PFSK-1 (cell line): ENCODE results near the gene PPL.

ENCODE experiments used
- FOXP2 ChIP-seq: optimal IDR thresholded peaks from 2 replicates; pipeline ENCODE3; 2011; ENCODE audit warnings: borderline replicate concordance, control low read depth, inconsistent platforms; ENCODE audit not compliant: insufficient read depth; ENCODE audit errors: extremely low read length, extremely low read depth
- POLR2AphosphoS5 ChIP-seq: IDR thresholded peaks from 2 replicates; pipeline ENCODE4 v1.6.1; 2012; ENCODE audit warnings: low read depth, mild to moderate bottlenecking, control low read depth, low read length, moderate library complexity
- SIN3A ChIP-seq: IDR thresholded peaks from 2 replicates; pipeline ENCODE4 v1.6.1; 2012; ENCODE audit warnings: mild to moderate bottlenecking, low read length, moderate library complexity, borderline replicate concordance; ENCODE audit not compliant: insufficient read depth
- TAF1 ChIP-seq: IDR thresholded peaks from 2 replicates; pipeline ENCODE4 v1.6.1; 2012; ENCODE audit warnings: low read length, control low read depth, borderline replicate concordance; ENCODE audit not compliant: insufficient read depth
- TF ChIP-seq, protein P1 (sequence below), 2 experiments: IDR thresholded peaks; 2 replicates each; pipeline versions ENCODE4 v1.6.1 to v1.8.0; 2011 to 2012; ENCODE audit warnings: low read depth in 2 of 2, low read length in 2 of 2, control low read depth in 1 of 2, inconsistent platforms in 1 of 2, mild to moderate bottlenecking in 1 of 2, moderate library complexity in 1 of 2; ENCODE audit not compliant: insufficient read depth in 1 of 2

DNA sequence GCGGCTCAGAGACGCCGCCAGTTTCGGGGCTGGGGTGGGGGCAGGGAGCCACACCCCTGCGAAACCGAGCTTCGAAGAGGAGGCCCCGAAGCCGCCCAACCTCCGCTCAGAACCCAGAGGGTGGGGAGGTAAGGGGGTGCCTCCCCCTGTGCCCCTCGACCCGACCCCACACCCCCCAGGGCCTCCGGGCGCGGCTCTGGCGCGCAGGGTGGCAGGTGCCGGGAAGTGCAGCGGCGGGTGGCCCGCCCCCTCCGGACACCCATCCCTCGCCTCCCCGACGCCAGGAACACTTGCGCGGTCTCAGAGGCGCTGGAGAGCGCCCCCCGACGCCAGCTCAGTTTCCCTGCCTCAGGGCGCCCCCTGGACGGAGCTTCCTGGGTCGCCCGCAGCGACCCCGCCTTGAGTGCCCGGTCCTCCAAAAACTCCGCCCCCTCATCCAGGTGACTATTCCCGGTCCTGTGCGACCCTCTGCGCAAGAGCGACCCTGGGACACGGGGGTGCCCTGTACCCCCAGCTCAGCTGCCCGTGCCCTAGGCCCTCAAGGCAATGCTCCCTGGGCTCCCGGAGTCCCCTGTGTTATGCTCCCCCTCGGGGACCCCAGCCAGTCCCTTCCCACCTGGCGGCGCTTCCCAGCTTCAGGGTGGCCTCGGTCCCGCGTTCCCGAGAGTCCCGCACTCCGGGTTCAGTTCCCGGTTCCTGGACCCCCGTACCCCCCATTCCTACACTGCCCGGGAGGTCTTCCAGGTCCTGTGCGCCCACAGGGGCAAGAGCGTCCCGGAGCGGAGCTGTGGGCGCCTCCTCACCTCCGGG, 562 bp downstream of the PPL start:
- TF ChIP-seq, protein P1, sequence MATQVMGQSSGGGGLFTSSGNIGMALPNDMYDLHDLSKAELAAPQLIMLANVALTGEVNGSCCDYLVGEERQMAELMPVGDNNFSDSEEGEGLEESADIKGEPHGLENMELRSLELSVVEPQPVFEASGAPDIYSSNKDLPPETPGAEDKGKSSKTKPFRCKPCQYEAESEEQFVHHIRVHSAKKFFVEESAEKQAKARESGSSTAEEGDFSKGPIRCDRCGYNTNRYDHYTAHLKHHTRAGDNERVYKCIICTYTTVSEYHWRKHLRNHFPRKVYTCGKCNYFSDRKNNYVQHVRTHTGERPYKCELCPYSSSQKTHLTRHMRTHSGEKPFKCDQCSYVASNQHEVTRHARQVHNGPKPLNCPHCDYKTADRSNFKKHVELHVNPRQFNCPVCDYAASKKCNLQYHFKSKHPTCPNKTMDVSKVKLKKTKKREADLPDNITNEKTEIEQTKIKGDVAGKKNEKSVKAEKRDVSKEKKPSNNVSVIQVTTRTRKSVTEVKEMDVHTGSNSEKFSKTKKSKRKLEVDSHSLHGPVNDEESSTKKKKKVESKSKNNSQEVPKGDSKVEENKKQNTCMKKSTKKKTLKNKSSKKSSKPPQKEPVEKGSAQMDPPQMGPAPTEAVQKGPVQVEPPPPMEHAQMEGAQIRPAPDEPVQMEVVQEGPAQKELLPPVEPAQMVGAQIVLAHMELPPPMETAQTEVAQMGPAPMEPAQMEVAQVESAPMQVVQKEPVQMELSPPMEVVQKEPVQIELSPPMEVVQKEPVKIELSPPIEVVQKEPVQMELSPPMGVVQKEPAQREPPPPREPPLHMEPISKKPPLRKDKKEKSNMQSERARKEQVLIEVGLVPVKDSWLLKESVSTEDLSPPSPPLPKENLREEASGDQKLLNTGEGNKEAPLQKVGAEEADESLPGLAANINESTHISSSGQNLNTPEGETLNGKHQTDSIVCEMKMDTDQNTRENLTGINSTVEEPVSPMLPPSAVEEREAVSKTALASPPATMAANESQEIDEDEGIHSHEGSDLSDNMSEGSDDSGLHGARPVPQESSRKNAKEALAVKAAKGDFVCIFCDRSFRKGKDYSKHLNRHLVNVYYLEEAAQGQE (IDR thresholded peaks at IDR 0.05; ENCODE audit: insufficient read depth in 1 of 2, low read depth in 2 of 2, low read length in 2 of 2), result no peak
- TF ChIP-seq POLR2AphosphoS5 (no peak), TAF1 (no peak), SIN3A (no peak), FOXP2 (no peak)
